GM19372 (cell line): ENCODE results near the gene KCNT1.
"Not testable (repeated sequence)": the region's sequence is repeated elsewhere in the genome, so short reads cannot be mapped to it uniquely, and the experiment has no call there.

Experiments
- ATAC-seq: cut with Tn5 transposase; IDR thresholded peaks from one replicate; pipeline ENCODE4 v1.9.1; 2021; ENCODE audit warnings: mild to moderate bottlenecking, low read depth, moderate library complexity; ENCODE audit not compliant: unreplicated experiment

KCNT1 gene

GRCh38 chr9:135701959-135702721 lies at the start of gene KCNT1:
TSS of gene KCNT1 (plus strand) at chr9:135702185. CDS start at chr9:135702259, 74 bp downstream.
- no peak for ATAC-seq

GRCh38 chr9:135655317-135655716 lies 46.7 kb upstream of the KCNT1 start:
- no peak for ATAC-seq

GRCh38 chr9:135657416-135657815 lies 44.6 kb upstream of the KCNT1 start:
- ATAC-seq, result no peak

- no peak for ATAC-seq
Observed at GRCh38 chr9:135659252-135659651, 42.7 kb upstream of the KCNT1 start.

GRCh38 chr9:135660407-135660806 lies 41.6 kb upstream of the KCNT1 start:
- ATAC-seq, result no peak

GRCh38 chr9:135661816-135662560 lies 40.0 kb upstream of the KCNT1 start:
- no peak for ATAC-seq

- ATAC-seq, result no peak
Observed at GRCh38 chr9:135662758-135663450, 39.1 kb upstream of the KCNT1 start, which contains the start of gene LCN9. TSS of gene LCN9 (plus strand) at chr9:135663309. CDS start at chr9:135663322, 13 bp downstream.

GRCh38 chr9:135663451-135663770 lies 38.6 kb upstream of the KCNT1 start:
- no peak for ATAC-seq

- ATAC-seq, result no peak
Observed at GRCh38 chr9:135663857-135664256, 38.1 kb upstream of the KCNT1 start.

- ATAC-seq, result no peak
Observed at GRCh38 chr9:135664266-135664665, 37.7 kb upstream of the KCNT1 start.

GRCh38 chr9:135664801-135665794 lies 36.9 kb upstream of the KCNT1 start:
- no peak for ATAC-seq

GRCh38 chr9:135665795-135666189 lies 36.2 kb upstream of the KCNT1 start:
- ATAC-seq, result no peak

GRCh38 chr9:135666534-135667462 lies 35.2 kb upstream of the KCNT1 start:
- ATAC-seq, result no peak

- no peak for ATAC-seq
Observed at GRCh38 chr9:135667463-135668001, 34.5 kb upstream of the KCNT1 start.

- not testable (repeated sequence) for ATAC-seq
Observed at GRCh38 chr9:135669018-135669417, 33.0 kb upstream of the KCNT1 start.

- no peak for ATAC-seq
Observed at GRCh38 chr9:135669616-135670285, 32.2 kb upstream of the KCNT1 start.

- ATAC-seq, result no peak
Observed at GRCh38 chr9:135670721-135671590, 31.0 kb upstream of the KCNT1 start.
